ENCODE data around the gene C4BPA.

- TF ChIP-seq CTBP1 (IDR thresholded peaks at IDR 0.05; ENCODE audit: borderline replicate concordance) (no peak), FOXM1 (IDR thresholded peaks at IDR 0.05; ENCODE audit: borderline replicate concordance) (no peak), BHLHE40 (IDR thresholded peaks at IDR 0.05; ENCODE audit: borderline replicate concordance) (no peak), HDGF (IDR thresholded peaks at IDR 0.05; ENCODE audit: borderline replicate concordance) (no peak)
These were observed 24.3 kb upstream of the C4BPA start for GRCh38 chr1:207079706-207080241.
